NCI-H1694 (cell line): ENCODE results near the gene NBL1.

Experiments
- DNase-seq: peaks from one replicate; lab custom pipeline; 2025; lab: John Stamatoyannopoulos, UW

Gene NBL1

GRCh38 chr1:19670787-19671186 is 26.7 kb downstream of the NBL1 start:
- no peak for DNase-seq

DNA sequence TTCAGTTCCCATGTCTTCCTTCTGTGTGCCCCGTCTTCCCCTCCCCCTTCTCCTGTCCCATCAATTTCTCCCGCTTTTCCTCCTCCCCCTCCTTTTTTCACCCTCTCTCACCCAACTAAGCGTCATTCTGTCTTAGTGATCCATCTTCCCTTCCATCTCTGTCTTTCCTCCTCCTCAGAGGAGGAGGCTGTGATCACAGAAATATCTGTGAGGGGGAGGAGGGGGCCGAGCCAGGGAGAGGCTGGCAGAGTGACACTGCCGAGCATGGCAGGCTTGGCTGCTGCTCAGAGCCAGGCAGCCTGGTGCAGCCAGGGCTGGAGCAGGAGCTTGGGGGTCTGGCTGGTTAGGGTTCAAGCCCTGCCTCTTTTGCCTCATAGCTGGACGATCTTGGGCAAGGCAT is 28.1 kb downstream of the NBL1 start:
- DNase-seq: no peak

DNA sequence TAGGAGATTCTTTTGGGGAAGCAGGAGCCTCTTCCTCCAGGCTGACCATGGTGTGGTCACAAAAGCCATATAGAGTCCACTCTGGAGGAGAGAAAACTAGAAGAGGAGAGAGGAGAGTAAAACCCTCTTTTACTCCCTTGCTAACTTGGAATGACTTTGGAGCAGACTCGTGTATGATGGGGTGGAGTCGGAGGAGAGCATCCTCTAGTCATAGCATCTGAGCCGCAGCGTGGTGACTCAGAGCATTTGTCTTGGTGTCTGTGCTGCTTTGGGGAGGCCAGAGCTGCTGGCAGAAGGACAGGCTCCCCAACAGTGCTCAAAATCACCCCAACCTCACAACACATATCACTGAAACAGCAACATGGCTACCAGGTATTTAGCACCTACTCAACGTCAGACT is 31.7 kb downstream of the NBL1 start:
- DNase-seq: no peak

- no peak for DNase-seq
Measured at GRCh38 chr1:19676438-19676922, 32.4 kb downstream of the NBL1 start.

GRCh38 chr1:19678493-19678892 is 34.4 kb downstream of the NBL1 start:
- no peak for DNase-seq

GRCh38 chr1:19678931-19679453 is 34.9 kb downstream of the NBL1 start:
- no peak for DNase-seq

GRCh38 chr1:19679691-19680090 is 35.6 kb downstream of the NBL1 start:
- no peak for DNase-seq

GRCh38 chr1:19680644-19681043 is 36.5 kb downstream of the NBL1 start:
- DNase-seq: no peak

DNA sequence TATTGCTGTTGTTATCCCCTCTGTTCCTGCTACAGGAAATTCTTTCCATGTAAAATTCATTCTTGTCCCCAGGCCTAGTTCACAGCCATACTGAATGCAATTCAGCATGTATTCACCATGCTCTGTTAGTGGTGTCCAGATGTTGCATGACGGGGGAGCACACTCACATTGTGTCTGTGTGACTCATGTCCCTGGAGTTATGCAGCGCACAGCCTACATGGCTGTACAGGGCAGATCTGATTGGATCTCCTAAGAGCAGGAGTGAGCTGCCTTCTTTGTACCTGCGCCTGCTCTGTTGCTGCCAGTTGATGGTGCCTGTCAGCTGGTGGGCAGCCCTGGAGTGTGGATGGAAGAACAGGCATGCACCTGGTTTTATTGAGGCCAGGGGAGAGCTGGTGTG is 38.1 kb downstream of the NBL1 start:
- no peak for DNase-seq

- no peak for DNase-seq
Measured at GRCh38 chr1:19682901-19683300, 38.8 kb downstream of the NBL1 start.

- no peak for DNase-seq
Measured at GRCh38 chr1:19683351-19683750, 39.2 kb downstream of the NBL1 start.

DNA sequence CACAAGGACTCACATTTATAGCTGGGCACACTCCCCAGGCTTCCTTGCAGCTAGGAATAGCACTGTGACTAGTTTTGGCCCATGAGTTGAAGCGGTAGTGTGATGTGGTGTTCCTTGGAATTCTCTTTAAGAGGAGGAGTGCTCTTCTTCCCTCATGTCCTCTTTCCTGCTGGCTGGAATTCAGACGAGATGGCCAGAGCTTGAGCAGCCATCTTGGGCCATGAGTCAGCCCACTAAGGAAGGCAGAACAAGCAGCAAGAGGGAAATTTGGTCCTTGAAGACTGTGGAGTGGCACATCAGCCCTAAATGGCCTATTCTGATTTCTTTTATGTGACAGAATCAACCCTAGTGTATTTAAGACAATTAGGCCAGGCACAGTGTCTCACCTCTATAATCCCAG is 40.6 kb downstream of the NBL1 start:
- DNase-seq: no peak

DNA sequence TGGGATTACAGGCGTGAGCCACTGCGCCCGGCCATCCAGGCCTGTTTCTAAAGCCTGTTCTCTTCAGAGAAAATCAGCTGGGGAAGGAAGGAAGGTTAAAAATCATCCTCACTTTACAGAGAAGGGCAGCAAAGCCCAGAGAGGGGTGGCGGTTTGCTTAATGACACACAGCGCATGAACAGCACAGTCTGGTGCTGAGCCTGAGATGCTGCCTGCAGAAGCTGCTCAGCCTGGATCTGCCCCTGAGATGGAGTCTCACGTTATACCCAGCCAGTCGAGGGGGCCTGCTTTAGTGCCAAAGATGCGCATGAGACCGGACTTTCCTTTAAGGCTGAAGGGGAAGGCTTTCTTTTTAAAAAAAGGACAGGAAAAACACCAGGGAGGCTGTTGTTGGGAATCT is 41.9 kb downstream of the NBL1 start:
- no peak for DNase-seq

DNA sequence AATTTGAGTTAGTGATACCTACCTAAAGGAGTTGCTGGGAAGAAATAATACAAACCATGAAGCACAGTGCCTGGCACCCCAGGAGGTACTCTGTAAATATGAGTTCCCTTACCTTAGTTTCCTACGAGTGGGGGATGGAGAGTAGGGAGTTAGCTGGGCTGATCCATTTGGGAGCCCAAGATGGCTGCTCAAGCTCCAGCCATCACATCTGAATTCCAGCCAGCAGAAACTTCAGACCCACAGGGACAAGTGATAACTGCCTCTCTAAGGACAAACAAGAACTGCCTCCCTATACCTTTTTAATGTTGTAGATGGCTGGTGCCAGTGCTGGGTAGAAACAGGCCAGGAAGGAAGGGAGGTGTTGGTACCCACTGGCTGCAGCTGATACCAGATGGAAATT is 43.3 kb downstream of the NBL1 start:
- no peak for DNase-seq

GRCh38 chr1:19688041-19688842 is 44.1 kb downstream of the NBL1 start:
- DNase-seq: no peak

GRCh38 chr1:19689085-19689757 is 45.1 kb downstream of the NBL1 start:
- DNase-seq: no peak

- DNase-seq: no peak
Measured at GRCh38 chr1:19689856-19690255, 45.7 kb downstream of the NBL1 start.

GRCh38 chr1:19690342-19690741 is 46.2 kb downstream of the NBL1 start:
- DNase-seq: no peak

DNA sequence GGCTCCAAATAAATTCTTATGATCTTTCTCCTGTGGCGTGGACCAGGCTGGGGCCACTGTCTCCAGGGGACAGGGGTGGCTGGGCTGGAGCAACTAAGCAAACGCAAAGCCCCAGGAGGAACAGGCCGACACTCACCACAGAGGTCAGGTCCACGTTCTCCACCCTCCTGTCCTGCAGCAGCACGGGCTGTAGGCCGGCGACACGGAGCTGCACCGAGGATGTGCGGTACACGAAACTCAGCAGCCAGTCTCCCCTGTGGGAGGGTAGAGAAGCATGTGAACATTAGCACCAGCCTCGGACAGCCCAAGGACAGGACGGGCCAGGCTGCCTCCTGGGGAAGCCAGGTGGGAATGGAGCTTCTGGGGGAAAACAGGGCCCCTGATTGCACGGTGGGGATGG is 50.2 kb downstream of the NBL1 start:
- no peak for DNase-seq

GRCh38 chr1:19695772-19696171 is 51.7 kb downstream of the NBL1 start:
- DNase-seq: no peak

DNA sequence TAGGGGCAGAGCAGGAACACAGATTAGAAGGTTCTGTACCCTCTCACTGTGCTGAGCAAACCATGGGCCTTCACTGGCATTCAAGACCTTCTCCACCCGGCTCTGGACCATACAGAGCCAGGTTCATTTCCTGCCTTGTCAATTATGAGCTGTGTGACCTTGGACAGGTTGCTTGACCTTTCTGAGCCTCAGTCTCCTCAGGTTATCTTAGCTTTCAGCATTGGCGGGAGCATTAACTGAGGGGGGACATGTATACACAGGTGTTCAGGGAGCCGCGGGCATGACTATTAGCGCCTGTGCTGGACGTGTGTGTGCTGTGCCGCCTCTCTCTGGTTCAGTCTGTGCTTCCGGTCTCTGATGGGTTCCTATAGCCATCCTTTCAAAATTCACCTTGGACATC is 52.7 kb downstream of the NBL1 start:
- no peak for DNase-seq

DNA sequence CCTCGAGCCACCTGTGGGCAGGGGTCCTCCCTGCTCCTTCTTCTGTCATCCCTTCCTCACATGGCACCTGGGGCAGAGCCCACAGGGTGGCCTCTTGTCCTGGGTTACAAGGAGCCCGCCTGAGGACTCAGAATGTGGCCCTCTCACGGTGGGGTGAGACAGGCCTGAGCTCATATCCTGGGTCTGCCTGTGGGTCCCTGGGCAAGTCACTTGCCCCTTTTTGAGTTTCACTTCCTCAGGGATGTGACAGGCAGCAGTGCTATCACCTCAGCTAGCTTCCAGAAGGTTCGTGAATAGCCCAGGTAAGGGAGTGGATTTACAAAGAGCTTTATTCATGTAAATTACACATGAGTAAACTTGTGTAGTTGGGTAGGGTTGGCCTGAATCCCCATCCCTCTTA is 54.1 kb downstream of the NBL1 start:
- no peak for DNase-seq

DNA sequence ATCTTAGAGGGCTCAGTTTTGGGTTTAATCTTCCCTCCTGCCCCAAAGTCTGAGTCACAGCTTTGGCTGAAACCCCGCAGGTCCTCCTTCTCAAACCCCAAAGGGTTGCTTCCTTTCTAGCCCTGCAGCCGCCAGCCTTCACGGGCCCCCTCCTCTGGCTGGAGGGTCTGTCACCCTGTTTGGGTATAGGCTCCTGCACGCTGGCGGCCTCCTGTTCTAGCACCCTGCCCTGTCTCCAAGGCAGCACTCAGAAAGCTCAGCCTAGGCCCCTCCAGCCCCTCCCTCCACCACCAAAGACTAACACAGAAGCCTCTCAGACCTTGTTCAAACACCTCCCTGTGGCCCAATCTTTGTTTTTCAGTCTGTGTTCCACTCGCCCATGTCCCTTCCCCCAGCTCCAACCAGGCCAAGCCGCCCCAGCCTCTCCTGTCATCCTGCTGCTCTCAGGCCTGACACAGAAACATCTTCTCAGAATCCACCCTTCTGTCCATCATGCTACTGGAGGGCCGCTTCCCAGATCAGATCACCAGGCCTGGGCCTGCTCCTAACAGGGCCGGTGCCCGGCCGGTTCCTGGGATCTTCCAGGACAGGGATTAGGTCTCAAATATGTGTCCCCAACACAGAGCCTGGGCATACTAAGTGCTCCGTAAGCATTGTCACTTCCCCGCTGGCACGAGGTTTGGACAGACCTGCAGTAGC is 56.1 kb downstream of the NBL1 start:
- DNase-seq: no peak
